Loucy (cell line): ENCODE data around the gene KCNH1.

ENCODE experiments used
- H2AFZ ChIP-seq: fragments of 200-600 bp; sonication (generic); 2 replicates; pipeline ENCODE4 v1.6.0; 2016; ENCODE audit warnings: antibody characterized with exemption, mild to moderate bottlenecking, low read length, moderate library complexity
- H3F3A ChIP-seq: fragments of 200-600 bp; 2 replicates; pipeline ENCODE4 v1.6.0; 2016; ENCODE audit warnings: antibody characterized with exemption, low read depth, mild to moderate bottlenecking
- H3K27me3 ChIP-seq: fragments of 200-600 bp; sonication (generic); 2 replicates; pipeline ENCODE4 v1.6.1; 2014; ENCODE audit warnings: low read length, mild to moderate bottlenecking; ENCODE audit not compliant: insufficient read depth, poor library complexity, severe bottlenecking
- H3K36me3 ChIP-seq: fragments of 200-600 bp; sonication (generic); 2 replicates; pipeline ENCODE4 v1.6.1; 2016; ENCODE audit warnings: low read length; ENCODE audit not compliant: insufficient read depth
- H3K4me1 ChIP-seq: fragments of 200-600 bp; sonication (generic); 2 replicates; pipeline ENCODE4 v1.5.1; 2014; ENCODE audit warnings: low read length, mild to moderate bottlenecking; ENCODE audit not compliant: insufficient read depth, poor library complexity, severe bottlenecking
- H3K4me2 ChIP-seq: fragments of 200-600 bp; sonication (generic); 2 replicates; pipeline ENCODE4 v1.6.0; 2014; ENCODE audit warnings: antibody characterized with exemption, low read length, low read depth, mild to moderate bottlenecking; ENCODE audit not compliant: poor library complexity, severe bottlenecking
- H3K4me3 ChIP-seq: fragments of 200-600 bp; sonication (generic); 2 replicates; pipeline ENCODE4 v1.5.1; 2014; ENCODE audit warnings: low read length, mild to moderate bottlenecking, mixed read lengths; ENCODE audit not compliant: poor library complexity, severe bottlenecking
- H3K79me2 ChIP-seq: fragments of 200-600 bp; sonication (generic); 2 replicates; pipeline ENCODE4 v1.6.1; 2014; ENCODE audit warnings: low read length; ENCODE audit not compliant: insufficient read depth
- H3K9ac ChIP-seq: fragments of 200-600 bp; sonication (generic); 2 replicates; pipeline ENCODE4 v1.6.0; 2014; ENCODE audit warnings: mild to moderate bottlenecking, low read depth, low read length, moderate library complexity; ENCODE audit not compliant: poor library complexity, severe bottlenecking
- H3K9me2 ChIP-seq: fragments of 200-600 bp; sonication (generic); replicated peaks from 2 replicates; pipeline ENCODE4 v1.6.1; 2016; ENCODE audit warnings: low read depth, low read length, mixed read lengths
- H3K9me3 ChIP-seq: fragments of 200-600 bp; sonication (generic); 2 replicates; pipeline ENCODE4 v1.6.1; 2014; ENCODE audit warnings: mild to moderate bottlenecking, antibody characterized with exemption, low read length, low read depth; ENCODE audit not compliant: insufficient read depth
- H4K20me1 ChIP-seq: fragments of 200-600 bp; sonication (generic); 2 replicates; pipeline ENCODE4 v1.6.0; 2014; ENCODE audit warnings: antibody characterized with exemption, low read length, mild to moderate bottlenecking; ENCODE audit not compliant: insufficient read depth, poor library complexity, severe bottlenecking
- EZH2phosphoT487 ChIP-seq: fragments of 200-600 bp; IDR thresholded peaks from 2 replicates; pipeline ENCODE4 v1.6.1; 2018; ENCODE audit warnings: antibody characterized with exemption, mild to moderate bottlenecking, moderate library complexity, borderline replicate concordance
- TF ChIP-seq, protein P1 (sequence below): fragments of 200-600 bp; sonication (generic); conservative IDR thresholded peaks from 2 replicates; pipeline ENCODE4 v1.5.1; 2014; ENCODE audit warnings: mild to moderate bottlenecking, antibody characterized with exemption, low read length

The KCNH1 gene

DNA sequence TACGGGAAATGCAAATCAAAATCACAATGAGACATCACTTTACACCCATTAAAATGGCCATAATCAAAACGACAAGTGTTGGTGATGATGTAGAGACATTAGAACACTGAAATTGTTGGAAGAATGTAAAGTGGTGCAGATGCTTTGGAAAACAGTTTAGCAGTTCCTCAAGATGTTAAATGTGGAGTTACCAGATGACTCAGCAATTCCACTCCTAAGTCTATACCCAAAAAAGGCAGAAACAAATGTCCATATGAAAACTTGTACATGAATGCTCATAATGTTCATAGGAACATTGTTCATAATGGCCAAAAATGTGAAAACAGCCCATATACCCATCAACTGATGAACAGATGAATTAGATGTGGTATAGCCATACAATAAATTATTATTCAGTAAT, 267.4 kb downstream of the KCNH1 start:
- Histone ChIP-seq H3K9me3 (peaks cover 13% of the 10 kb centered on the region), H3K79me2 (no peaks in the 10 kb centered on the region), H2AFZ (no peak overlapping the region), H4K20me1 (no peaks in the 10 kb centered on the region), H3K9ac (no peak overlapping the region), H3K36me3 (no peaks in the 10 kb centered on the region), H3K4me3 (no peak overlapping the region), H3F3A (no peaks in the 10 kb centered on the region), H3K27me3 (no peaks in the 10 kb centered on the region), H3K4me1 (no peaks in the 10 kb centered on the region), H3K9me2 (no peaks in the 10 kb centered on the region), H3K4me2 (no peak overlapping the region)
- no peak for TF ChIP-seq EZH2phosphoT487
- TF ChIP-seq, protein P1, sequence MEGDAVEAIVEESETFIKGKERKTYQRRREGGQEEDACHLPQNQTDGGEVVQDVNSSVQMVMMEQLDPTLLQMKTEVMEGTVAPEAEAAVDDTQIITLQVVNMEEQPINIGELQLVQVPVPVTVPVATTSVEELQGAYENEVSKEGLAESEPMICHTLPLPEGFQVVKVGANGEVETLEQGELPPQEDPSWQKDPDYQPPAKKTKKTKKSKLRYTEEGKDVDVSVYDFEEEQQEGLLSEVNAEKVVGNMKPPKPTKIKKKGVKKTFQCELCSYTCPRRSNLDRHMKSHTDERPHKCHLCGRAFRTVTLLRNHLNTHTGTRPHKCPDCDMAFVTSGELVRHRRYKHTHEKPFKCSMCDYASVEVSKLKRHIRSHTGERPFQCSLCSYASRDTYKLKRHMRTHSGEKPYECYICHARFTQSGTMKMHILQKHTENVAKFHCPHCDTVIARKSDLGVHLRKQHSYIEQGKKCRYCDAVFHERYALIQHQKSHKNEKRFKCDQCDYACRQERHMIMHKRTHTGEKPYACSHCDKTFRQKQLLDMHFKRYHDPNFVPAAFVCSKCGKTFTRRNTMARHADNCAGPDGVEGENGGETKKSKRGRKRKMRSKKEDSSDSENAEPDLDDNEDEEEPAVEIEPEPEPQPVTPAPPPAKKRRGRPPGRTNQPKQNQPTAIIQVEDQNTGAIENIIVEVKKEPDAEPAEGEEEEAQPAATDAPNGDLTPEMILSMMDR = no peak

DNA sequence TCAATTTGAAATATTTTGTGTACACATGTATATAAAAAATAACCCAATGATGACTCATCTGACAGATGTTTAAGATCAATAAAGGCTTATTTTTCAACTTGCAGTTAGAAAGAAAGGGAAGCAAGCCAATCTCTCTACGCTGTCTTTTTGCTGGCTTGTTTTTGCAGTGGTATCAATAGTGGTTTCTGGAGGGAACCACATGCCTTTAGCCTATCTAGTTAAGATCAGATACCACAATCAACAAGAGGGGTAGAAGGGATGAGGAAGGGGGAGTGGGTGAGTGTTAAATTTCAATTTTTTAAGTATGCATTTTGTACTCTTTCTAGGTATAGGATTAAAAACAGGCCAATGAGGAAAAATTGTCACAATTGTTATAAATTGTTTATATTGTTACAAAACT, 276.2 kb downstream of the KCNH1 start:
- Histone ChIP-seq H3K27me3 (no peaks in the 10 kb centered on the region), H3K4me1 (peaks cover 4% of the 10 kb centered on the region), H3K9me2 (no peaks in the 10 kb centered on the region), H3K9me3 (no peaks in the 10 kb centered on the region), H3K79me2 (no peaks in the 10 kb centered on the region), H3K4me2 (no peak overlapping the region), H3K36me3 (no peaks in the 10 kb centered on the region), H3F3A (no peaks in the 10 kb centered on the region), H2AFZ (no peak overlapping the region), H4K20me1 (no peaks in the 10 kb centered on the region), H3K4me3 (no peak overlapping the region), H3K9ac (no peak overlapping the region)
- TF ChIP-seq, protein P1 = no peak
- TF ChIP-seq EZH2phosphoT487 = no peak

DNA sequence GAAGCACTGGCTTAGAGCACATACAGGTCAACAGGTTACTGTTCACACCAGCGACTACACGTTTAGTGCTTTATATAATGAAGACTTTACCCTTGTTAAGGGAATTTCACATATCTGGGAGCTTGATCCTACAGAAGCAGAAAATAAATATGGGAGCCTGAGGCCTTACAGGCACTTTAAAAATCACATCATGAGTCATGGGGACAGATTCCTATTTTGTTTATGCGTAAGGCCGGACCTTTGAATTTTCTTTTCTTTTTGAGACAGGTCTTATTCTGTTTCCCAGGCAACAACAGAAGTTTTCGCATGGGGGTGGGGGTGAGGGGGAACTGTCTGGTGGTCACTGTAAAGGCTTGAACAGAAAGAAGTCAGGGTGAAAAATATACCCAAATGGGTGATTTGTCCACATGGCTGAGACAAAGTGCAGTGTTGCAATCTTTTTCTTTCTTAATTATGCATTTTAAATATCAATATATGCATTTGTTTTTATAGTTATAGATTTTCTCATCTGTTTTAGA, 276.7 kb downstream of the KCNH1 start:
- Histone ChIP-seq H3K4me3 (no peak overlapping the region), H4K20me1 (no peaks in the 10 kb centered on the region), H3K27me3 (no peaks in the 10 kb centered on the region), H3K9me2 (no peaks in the 10 kb centered on the region), H3K36me3 (no peaks in the 10 kb centered on the region), H3K4me2 (no peak overlapping the region), H3K9ac (no peak overlapping the region), H2AFZ (no peak overlapping the region), H3K9me3 (no peaks in the 10 kb centered on the region), H3K79me2 (no peaks in the 10 kb centered on the region), H3K4me1 (peaks cover 4% of the 10 kb centered on the region), H3F3A (no peaks in the 10 kb centered on the region)
- no peak for TF ChIP-seq EZH2phosphoT487
- TF ChIP-seq, protein P1 = no peak
